ENCODE measurements around the gene RNF121.

- TF ChIP-seq POLR2A (IDR thresholded peaks at IDR 0.05; ENCODE audit: low read depth): no peak
- TF ChIP-seq CTCF (IDR thresholded peaks at IDR 0.05): no peak
- TF ChIP-seq POLR2AphosphoS5 (IDR thresholded peaks at IDR 0.05): no peak
- TF ChIP-seq EP300 (IDR thresholded peaks at IDR 0.05): no peak
These were observed 50.2 kb downstream of the RNF121 start for GRCh38 chr11:71979094-71979493.

Measured in esophagus muscularis mucosa (tissue), 4 donors.